ENCODE data around the gene GADD45A.

- TF ChIP-seq MXI1 (IDR thresholded peaks at IDR 0.05; ENCODE audit: low read depth, low read length) = no peak
- no peak for TF ChIP-seq NFIC (IDR thresholded peaks at IDR 0.05; ENCODE audit: borderline replicate concordance)
- no peak for TF ChIP-seq CTCF (IDR thresholded peaks at IDR 0.05)
- no peak for TF ChIP-seq POLR2AphosphoS5 (IDR thresholded peaks at IDR 0.05; ENCODE audit: low read depth, low read length)
- no peak for TF ChIP-seq TEAD4 (IDR thresholded peaks at IDR 0.05; ENCODE audit: borderline replicate concordance, insufficient read depth)
- TF ChIP-seq USF2 (IDR thresholded peaks at IDR 0.05; ENCODE audit: borderline replicate concordance, low read depth, low read length) = no peak
- TF ChIP-seq PBX3 (IDR thresholded peaks at IDR 0.05) = no peak
- no peak for TF ChIP-seq RAD21 (IDR thresholded peaks at IDR 0.05; ENCODE audit: low read length)
- no peak for TF ChIP-seq ELF1 (IDR thresholded peaks at IDR 0.05)
- TF ChIP-seq FOXJ3 (CRISPR knock-in tag; IDR thresholded peaks at IDR 0.05) = no peak
- no peak for TF ChIP-seq SIN3A (IDR thresholded peaks at IDR 0.05; ENCODE audit: borderline replicate concordance, low read depth, low read length)
- TF ChIP-seq USF1 (IDR thresholded peaks at IDR 0.05; ENCODE audit: borderline replicate concordance, low read depth) = no peak
- no peak for TF ChIP-seq EP300 (IDR thresholded peaks at IDR 0.05; ENCODE audit: borderline replicate concordance in 1 of 2, low read depth in 1 of 2, low read length in 1 of 2)
- no peak for TF ChIP-seq MAX (IDR thresholded peaks at IDR 0.05; ENCODE audit: low read depth)
These were observed 32.2 kb upstream of the GADD45A start for GRCh38 chr1:67652800-67653199.

Data from SK-N-SH (cell line).